HepG2 (cell line): Measurements from ENCODE around the gene ABCA4. TPM values are rescaled to one million over a fixed set of nuclear protein-coding genes. Genes with fewer than 3 reads are reported as not detected.

ENCODE experiments used
- ATAC-seq: fragments of 200-7000 bp; cut with Tn5 transposase; 3 replicates; pipeline ENCODE4 v1.9.1; 2020; ENCODE audit warnings: mild to moderate bottlenecking, moderate library complexity
- BruUV-seq: library from RNA; stranded (reverse); fragments of 400-500 nt; replicated peaks from 2 replicates; lab custom pipeline; 2021; lab: Mats Ljungman, UMichigan
- CTCF ChIA-PET: fragments of 300-600 bp; formaldehyde crosslinking; extraction: SDS; loops from one replicate; lab custom pipeline; 2021; ENCODE audit warnings: low total read pairs, inconsistent platforms, low intra/inter-chr PET ratio; lab: Yijun Ruan, JAX
- POLR2A ChIA-PET: fragments of 350-600 bp; sonication (Branson Sonifier 250); formaldehyde crosslinking; loops from one replicate; lab custom pipeline; 2020; ENCODE audit warnings: antibody characterized with exemption, inconsistent platforms; lab: Yijun Ruan, JAX
- DNase-seq: peaks from one replicate; pipeline ENCODE4 v3.0.0-alpha.2; 2015; ENCODE audit warnings: low spot score
- FAIRE-seq: peaks from 3 replicates; lab custom pipeline; 2011; peaks lifted over from hg19 to GRCh38; lab: Jason Lieb, UNC
- H2AFZ ChIP-seq: one replicate; pipeline ENCODE4 v1.6.1; 2011; ENCODE audit warnings: low read length, inconsistent platforms
- H3K27ac ChIP-seq: fragments of 300-600 bp; 3 replicates; pipeline ENCODE4 v1.8.0; 2011; ENCODE audit warnings: mixed run types, mild to moderate bottlenecking, mixed read lengths, low read length, inconsistent platforms; ENCODE audit not compliant: insufficient read depth; ENCODE audit errors: extremely low read length
- H3K27me3 ChIP-seq, 2 experiments: fragments of 200-600 bp in 1 of 2; 2 replicates in 1 of 2; 3 replicates in 1 of 2; pipeline versions ENCODE4 v1.6.0 to v1.8.0; 2011; ENCODE audit warnings: low read length in 2 of 2, mild to moderate bottlenecking in 2 of 2, moderate library complexity in 2 of 2, inconsistent platforms in 1 of 2; ENCODE audit not compliant: insufficient read depth in 2 of 2, control insufficient read depth in 1 of 2
- H3K36me3 ChIP-seq, 2 experiments: fragments of 200-600 bp in 1 of 2; replicated peaks in 1 of 2; 2 replicates in 1 of 2; 3 replicates in 1 of 2; pipeline versions ENCODE4 v1.5.1 to v1.8.0; 2011; ENCODE audit warnings: low read length in 2 of 2, inconsistent platforms in 1 of 2; ENCODE audit not compliant: insufficient read depth in 2 of 2, control insufficient read depth in 1 of 2
- H3K4me1 ChIP-seq: 2 replicates; pipeline ENCODE4 v1.5.1; 2012; ENCODE audit warnings: low read length, inconsistent platforms; ENCODE audit not compliant: insufficient read depth
- H3K4me2 ChIP-seq: 2 replicates; pipeline ENCODE4 v1.6.0; 2011; ENCODE audit warnings: low read depth, low read length, inconsistent platforms
- H3K4me3 ChIP-seq, 3 experiments: fragments of 200-600 bp in 1 of 3; sonication (generic), shearing (Covaris generic) in 1 of 3; replicated peaks in 1 of 3; 2 replicates each; pipeline ENCODE4 v1.5.1; 2011 to 2016; ENCODE audit warnings: low read length in 3 of 3, inconsistent platforms in 2 of 3, low read depth in 2 of 3, mild to moderate bottlenecking in 2 of 3, control low read depth in 1 of 3, mixed read lengths in 1 of 3; ENCODE audit not compliant: insufficient read depth in 1 of 3
- H3K79me2 ChIP-seq: one replicate; pipeline ENCODE4 v1.6.1; 2011; ENCODE audit warnings: low read length, inconsistent platforms; ENCODE audit not compliant: insufficient read depth
- H3K9ac ChIP-seq: 2 replicates; pipeline ENCODE4 v1.6.0; 2011; ENCODE audit warnings: mild to moderate bottlenecking, low read depth, low read length, inconsistent platforms; ENCODE audit not compliant: insufficient read depth
- H3K9me3 ChIP-seq: 2 replicates; pipeline ENCODE4 v1.5.1; 2012; ENCODE audit warnings: mild to moderate bottlenecking, low read length
- H4K20me1 ChIP-seq: 2 replicates; pipeline ENCODE4 v1.6.0; 2011; ENCODE audit warnings: inconsistent platforms, mild to moderate bottlenecking, low read length, moderate library complexity; ENCODE audit not compliant: insufficient read depth
- ARID5B ChIP-seq: IDR thresholded peaks from 2 replicates; pipeline ENCODE4 v1.4.0; 2020; ENCODE audit warnings: mild to moderate bottlenecking, missing genetic modification reagents
- BCL6 ChIP-seq: IDR thresholded peaks from 2 replicates; pipeline ENCODE4 v1.6.1; 2016; ENCODE audit warnings: missing genetic modification reagents, missing compliant biosample characterization
- DPF2 ChIP-seq: sonication (generic); formaldehyde crosslinking; IDR thresholded peaks from 2 replicates; pipeline ENCODE4 v1.4.0; 2020; ENCODE audit warnings: mild to moderate bottlenecking, low read depth, missing genetic modification reagents, borderline replicate concordance
- HDAC1 ChIP-seq: sonication (generic); formaldehyde crosslinking; IDR thresholded peaks from 2 replicates; pipeline ENCODE4 v1.5.1; 2020; ENCODE audit warnings: mild to moderate bottlenecking, missing genetic modification reagents
- HOXA7 ChIP-seq: sonication (generic); formaldehyde crosslinking; IDR thresholded peaks from 2 replicates; pipeline ENCODE4 v1.8.1; 2022; ENCODE audit warnings: mild to moderate bottlenecking, missing genetic modification reagents, moderate library complexity
- KLF16 ChIP-seq, 2 experiments: sonication (generic) in 1 of 2; formaldehyde crosslinking in 1 of 2; IDR thresholded peaks; 2 replicates each; pipeline versions ENCODE4 v1.6.1 to v1.8.0; 2016 to 2023; ENCODE audit warnings: missing genetic modification reagents in 2 of 2, missing compliant biosample characterization in 1 of 2
- NCOA2 ChIP-seq: sonication (generic); formaldehyde crosslinking; IDR thresholded peaks from 2 replicates; pipeline ENCODE4 v1.8.0; 2022; ENCODE audit warnings: inconsistent platforms
- NR2F6 ChIP-seq, 2 experiments: IDR thresholded peaks; 2 replicates each; pipeline ENCODE4 v1.6.1; 2016; ENCODE audit warnings: antibody characterized with exemption in 1 of 2, mild to moderate bottlenecking in 1 of 2
- RARA ChIP-seq: IDR thresholded peaks from 2 replicates; pipeline ENCODE4 v1.6.1; 2016; ENCODE audit warnings: missing genetic modification reagents, missing compliant biosample characterization
- RELA ChIP-seq: sonication (generic); formaldehyde crosslinking; IDR thresholded peaks from 2 replicates; pipeline ENCODE4 v1.4.0; 2020; ENCODE audit warnings: missing genetic modification reagents
- SAP130 ChIP-seq: IDR thresholded peaks from 2 replicates; pipeline ENCODE4 v1.6.1; 2016; ENCODE audit warnings: low read depth
- SP5 ChIP-seq: IDR thresholded peaks from 2 replicates; pipeline ENCODE4 v1.6.1; 2016; ENCODE audit warnings: low read depth, borderline replicate concordance
- TOE1 ChIP-seq: sonication (generic); formaldehyde crosslinking; IDR thresholded peaks from 2 replicates; pipeline ENCODE4 v1.4.0; 2020; ENCODE audit warnings: mild to moderate bottlenecking, missing genetic modification reagents
- ZNF546 ChIP-seq: sonication (generic); formaldehyde crosslinking; conservative IDR thresholded peaks from 2 replicates; pipeline ENCODE4 v1.8.1; 2023; ENCODE audit warnings: mild to moderate bottlenecking, missing genetic modification reagents
- WGBS: methylation state at CpG from one replicate; pipeline ENCODE4 v1.1.6; 2017; ENCODE audit warnings: low lambda C conversion rate; 5-methylcytosine and 5-hydroxymethylcytosine counted together
- in situ Hi-C: cut with HindIII; loops from 2 replicates; pipeline ENCODE4 v1.10.0; 2017; ENCODE audit warnings: low pct_unique_long_range_greater_than_20kb; ENCODE audit not compliant: extremely low pct_ligation_motif_present
- intact Hi-C: fragments of 100-400 bp; cut with micrococcal nuclease; formaldehyde crosslinking; loops from one replicate; pipeline ENCODE4 v1.10.0; 2022; ENCODE audit not compliant: unreplicated experiment
- polyA plus RNA-seq, 8 experiments: library from polyadenylated mRNA; depleted of rRNA in 3 of 8; stranded (reverse) in 7 of 8; unstranded in 1 of 8; fragments of >200 nt; fragmentation: Illumina TruSeq in 4 of 8; extraction: Trizol in 4 of 8; gene quantifications; 2 replicates each; pipeline versions ENCODE4 v1.2.1 to v1.2.3, GENCODE V29; 2011 to 2016; ENCODE audit warnings: low read depth in 4 of 8, missing spikeins in 1 of 8, mixed read lengths in 1 of 8; ENCODE audit not compliant: insufficient read depth in 1 of 8
- total RNA-seq, 5 experiments: library from RNA; depleted of rRNA; stranded (reverse); fragments of >200 nt; fragmentation: Illumina TruSeq; extraction: Trizol; gene quantifications; 2 replicates each; pipeline ENCODE4 v1.2.3, GENCODE V29; 2016; ENCODE audit warnings: low read depth in 1 of 5
- TF ChIP-seq, protein P1 (sequence below): sonication (generic); formaldehyde crosslinking; conservative IDR thresholded peaks from 2 replicates; pipeline ENCODE4 v1.4.0; 2020; ENCODE audit warnings: missing genetic modification reagents

The ABCA4 gene
- total and polyA plus RNA-seq, 2 of the 13 experiments (the other 11 are each of a cell fraction or from before 2014, with no cell fraction given) = 0.24 to 0.67 TPM

GRCh38 chr1:93960641-93961147 lies 160.3 kb downstream of the ABCA4 start:
- DNase-seq (peak; percentile 43), ATAC-seq (no peak), FAIRE-seq (peak; percentile 53)
- H3K79me2 ChIP-seq = no peaks in the 10 kb centered on the region
- WGBS = 0% methylated on average over 3 of the region's 3 CpGs
- no peak overlapping the region for H3K4me3 ChIP-seq
- intact Hi-C loops = no loop called here
- no peaks in the 10 kb centered on the region for H3K36me3 ChIP-seq
- H2AFZ ChIP-seq = no peak overlapping the region
- POLR2A ChIA-PET = interaction anchor here (1.0 to 4.3 kb wide), 2 partner anchors 19 to 81 kb away, joined by 5 to 30 read pairs; partner anchors contain the start of gene DNTTIP2
- no peak overlapping the region for H3K27ac ChIP-seq
- peak overlapping the region; percentile 41 for H3K4me2 ChIP-seq
- H3K27me3 ChIP-seq = no peaks in the 10 kb centered on the region
- peaks cover 76% of the 10 kb centered on the region for H3K4me1 ChIP-seq
- CTCF ChIA-PET = no interaction called here
- H3K9me3 ChIP-seq = peaks cover 1% of the 10 kb centered on the region; the same call in 1 of the 2 replicates
- no peaks in the 10 kb centered on the region for H4K20me1 ChIP-seq
- in situ Hi-C loops = no loop called here
- no peak overlapping the region for H3K9ac ChIP-seq
- BruUV-seq = no TSS peak
- TF ChIP-seq NR2F6 (IDR thresholded peaks at IDR 0.05) = no peak
- peak; percentile 37; the same call in 1 of the 2 replicates for TF ChIP-seq NR2F6 (CRISPR knock-in tag; IDR thresholded peaks at IDR 0.05)
- TF ChIP-seq TOE1 = no peak
- TF ChIP-seq NCOA2 = 0 out of 2 replicates have a peak, but pooled peaks have one; percentile 12
- no peak for TF ChIP-seq RELA
- TF ChIP-seq RARA (CRISPR knock-in tag) = peak; percentile 86
- TF ChIP-seq BCL6 (CRISPR knock-in tag) = 0 out of 2 replicates have a peak, but pooled peaks have one; percentile 18
- peak; percentile 84 for TF ChIP-seq ARID5B (CRISPR knock-in tag)
- TF ChIP-seq HOXA7 (CRISPR knock-in tag) = no peak
- TF ChIP-seq HDAC1 (CRISPR knock-in tag) = peak; percentile 44
- TF ChIP-seq KLF16 (CRISPR knock-in tag; IDR thresholded peaks at IDR 0.05) = 0 out of 4 replicates have a peak, but pooled peaks of 1 of the 2 experiments have one; percentile 29
- no peak for TF ChIP-seq ZNF546
- TF ChIP-seq DPF2 (CRISPR knock-in tag) = no peak
- TF ChIP-seq SP5 = peak; percentile 69; the same call in 1 of the 2 replicates
- TF ChIP-seq, protein P1, sequence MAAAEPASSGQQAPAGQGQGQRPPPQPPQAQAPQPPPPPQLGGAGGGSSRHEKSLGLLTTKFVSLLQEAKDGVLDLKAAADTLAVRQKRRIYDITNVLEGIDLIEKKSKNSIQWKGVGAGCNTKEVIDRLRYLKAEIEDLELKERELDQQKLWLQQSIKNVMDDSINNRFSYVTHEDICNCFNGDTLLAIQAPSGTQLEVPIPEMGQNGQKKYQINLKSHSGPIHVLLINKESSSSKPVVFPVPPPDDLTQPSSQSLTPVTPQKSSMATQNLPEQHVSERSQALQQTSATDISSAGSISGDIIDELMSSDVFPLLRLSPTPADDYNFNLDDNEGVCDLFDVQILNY (CRISPR knock-in tag) = no peak
- peak; percentile 46; the same call in 1 of the 2 replicates for TF ChIP-seq SAP130
